ENCODE measurements around the gene KRT86. TPM values are rescaled to one million over a fixed set of nuclear protein-coding genes. Genes with fewer than 3 reads are reported as not detected.
A peak's percentile ranks its signal among the peaks of the same experiment; 100 is the strongest.

The KRT86 gene
- total and polyA plus RNA-seq, 2 donors from 2014 or later, result 1.3 TPM; not detected in 1

- FAIRE-seq, result no peak
- no peaks in the 10 kb centered on the region for H3K9me3 ChIP-seq (ENCODE audit: control insufficient read depth in 2 of 3, insufficient read depth in 1 of 3, low read length in 3 of 3)
- H3K9ac ChIP-seq (ENCODE audit: low read length in 3 of 3), result no peak overlapping the region
- intact Hi-C loops (cut with DNase I), result no loop called here
- no peaks in the 10 kb centered on the region for H3K27me3 ChIP-seq (ENCODE audit: control insufficient read depth, insufficient read depth, low read length)
- H3K36me3 ChIP-seq (ENCODE audit: control insufficient read depth in 2 of 3, insufficient read depth in 3 of 3, low read length in 3 of 3), result no peaks in the 10 kb centered on the region
- DNase-seq, result peak in 1 of 5 donors; percentile 15
- H3K27ac ChIP-seq (ENCODE audit: low read depth in 2 of 2, low read length in 2 of 2), result no peak overlapping the region
- H3K4me3 ChIP-seq (ENCODE audit: low read length in 3 of 3), result no peak overlapping the region
- no peak for TF ChIP-seq CTCF (IDR thresholded peaks at IDR 0.05; ENCODE audit: borderline replicate concordance, extremely low read depth, insufficient read depth)
- no peaks in the 10 kb centered on the region for H3K4me1 ChIP-seq (ENCODE audit: control insufficient read depth in 2 of 3, insufficient read depth in 2 of 3, low read depth in 1 of 3, low read length in 3 of 3)
These were observed 3.8 kb upstream of the KRT86 start for GRCh38 chr12:52270541-52271070.

GRCh38 chr12:52271158-52271557 lies 3.3 kb upstream of the KRT86 start:
- intact Hi-C loops (cut with DNase I), result no loop called here
- FAIRE-seq, result no peak
- DNase-seq, result no peak
- Histone ChIP-seq H3K36me3 (ENCODE audit: control insufficient read depth in 2 of 3, insufficient read depth in 3 of 3, low read length in 3 of 3) (no peaks in the 10 kb centered on the region), H3K4me3 (ENCODE audit: low read length in 3 of 3) (no peak overlapping the region), H3K9ac (ENCODE audit: low read length in 3 of 3) (no peak overlapping the region), H3K27me3 (ENCODE audit: control insufficient read depth, insufficient read depth, low read length) (no peaks in the 10 kb centered on the region), H3K4me1 (ENCODE audit: control insufficient read depth in 2 of 3, insufficient read depth in 2 of 3, low read depth in 1 of 3, low read length in 3 of 3) (no peaks in the 10 kb centered on the region), H3K9me3 (ENCODE audit: control insufficient read depth in 2 of 3, insufficient read depth in 1 of 3, low read length in 3 of 3) (no peaks in the 10 kb centered on the region), H3K27ac (ENCODE audit: low read depth in 2 of 2, low read length in 2 of 2) (no peak overlapping the region)
- TF ChIP-seq CTCF (IDR thresholded peaks at IDR 0.05; ENCODE audit: borderline replicate concordance, extremely low read depth, insufficient read depth), result no peak

- FAIRE-seq, result no peak
- Histone ChIP-seq H3K9me3 (ENCODE audit: control insufficient read depth in 2 of 3, insufficient read depth in 1 of 3, low read length in 3 of 3) (no peaks in the 10 kb centered on the region), H3K36me3 (ENCODE audit: control insufficient read depth in 2 of 3, insufficient read depth in 3 of 3, low read length in 3 of 3) (no peaks in the 10 kb centered on the region), H3K27ac (ENCODE audit: low read depth in 2 of 2, low read length in 2 of 2) (no peak overlapping the region), H3K4me3 (ENCODE audit: low read length in 3 of 3) (no peak overlapping the region), H3K27me3 (ENCODE audit: control insufficient read depth, insufficient read depth, low read length) (peaks cover 2% of the 10 kb centered on the region), H3K9ac (ENCODE audit: low read length in 3 of 3) (no peak overlapping the region), H3K4me1 (ENCODE audit: control insufficient read depth in 2 of 3, insufficient read depth in 2 of 3, low read depth in 1 of 3, low read length in 3 of 3) (peaks cover 2 to 8% (median 6%) of the 10 kb centered on the region in 3 donors)
- DNase-seq, result peak in 1 of 5 donors; percentile 32
- intact Hi-C loops (cut with DNase I), result no loop called here
- TF ChIP-seq CTCF (IDR thresholded peaks at IDR 0.05; ENCODE audit: borderline replicate concordance, extremely low read depth, insufficient read depth), result no peak
These were observed 1.2 kb downstream of the KRT86 start for GRCh38 chr12:52275686-52276085.

Data from kidney (tissue), 14 donors.